GM19043 (cell line): ENCODE results near the gene SH3PXD2A.

Source experiments
- ATAC-seq: cut with Tn5 transposase; IDR thresholded peaks from one replicate; pipeline ENCODE4 v1.9.1; 2021; ENCODE audit warnings: low read depth; ENCODE audit not compliant: unreplicated experiment

SH3PXD2A gene

GRCh38 chr10:103855424-103855823, at the start of gene SH3PXD2A:
Gene SH3PXD2A, minus strand, starts transcription at chr10:103855576. Its CDS starts 310 bp downstream, at chr10:103855266.
- no peak for ATAC-seq

GRCh38 chr10:103901299-103901698, 45.9 kb upstream of the SH3PXD2A start:
- ATAC-seq: no peak

GRCh38 chr10:103899312-103899711, 43.9 kb upstream of the SH3PXD2A start:
- no peak for ATAC-seq

GRCh38 chr10:103897241-103897774, 41.9 kb upstream of the SH3PXD2A start:
- no peak for ATAC-seq

GRCh38 chr10:103896225-103896624, 40.8 kb upstream of the SH3PXD2A start:
- no peak for ATAC-seq

- no peak for ATAC-seq
These were observed 40.2 kb upstream of the SH3PXD2A start for GRCh38 chr10:103895411-103896186.

GRCh38 chr10:103894441-103894864, 39.1 kb upstream of the SH3PXD2A start:
- ATAC-seq: no peak

- ATAC-seq: no peak
These were observed 38.4 kb upstream of the SH3PXD2A start for GRCh38 chr10:103893817-103894216.

GRCh38 chr10:103892181-103892580, 36.8 kb upstream of the SH3PXD2A start:
- ATAC-seq: no peak

- ATAC-seq: no peak
These were observed 35.3 kb upstream of the SH3PXD2A start for GRCh38 chr10:103890688-103891087.

GRCh38 chr10:103890194-103890658, 34.9 kb upstream of the SH3PXD2A start:
- ATAC-seq: no peak

- no peak for ATAC-seq
These were observed 33.8 kb upstream of the SH3PXD2A start for GRCh38 chr10:103889121-103889720.

GRCh38 chr10:103888113-103888841, 32.9 kb upstream of the SH3PXD2A start:
- no peak for ATAC-seq

GRCh38 chr10:103885617-103886016, 30.2 kb upstream of the SH3PXD2A start:
- no peak for ATAC-seq

- no peak for ATAC-seq
These were observed 29.3 kb upstream of the SH3PXD2A start for GRCh38 chr10:103884681-103885139.

GRCh38 chr10:103882285-103883007, 27.1 kb upstream of the SH3PXD2A start:
- ATAC-seq: no peak

- ATAC-seq: no peak
These were observed 26.3 kb upstream of the SH3PXD2A start for GRCh38 chr10:103881416-103882284.

- no peak for ATAC-seq
These were observed 24.5 kb upstream of the SH3PXD2A start for GRCh38 chr10:103879831-103880230.

- no peak for ATAC-seq
These were observed 24.0 kb upstream of the SH3PXD2A start for GRCh38 chr10:103879409-103879808.
